CD14-positive monocyte (primary cell): ENCODE measurements around the gene MPRIP. TPM values are rescaled to one million over a fixed set of nuclear protein-coding genes. Genes with fewer than 3 reads are reported as not detected.

Experiments used
- DNase-seq, 3 donors: peaks; one replicate each; pipeline ENCODE4 v3.0.0-alpha.2; 2011 to 2022
- H2AFZ ChIP-seq: 2 replicates; pipeline ENCODE4 v1.6.0; 2012; ENCODE audit warnings: mild to moderate bottlenecking, low read depth, low read length, inconsistent platforms; ENCODE audit not compliant: insufficient read depth, poor library complexity, severe bottlenecking
- H3K27ac ChIP-seq, 2 donors: 1 replicate in 1 of 2; 2 replicates in 1 of 2; pipeline ENCODE4 v1.5.1; 2012 to 2013; ENCODE audit warnings: low read length in 2 of 2, control low read depth in 1 of 2, inconsistent platforms in 1 of 2, low read depth in 1 of 2, mild to moderate bottlenecking in 1 of 2
- H3K27me3 ChIP-seq, 2 donors: one replicate each; pipeline versions ENCODE4 v1.6.0 to v1.6.1; 2011 to 2013; ENCODE audit warnings: low read length in 2 of 2; ENCODE audit not compliant: control insufficient read depth in 2 of 2, insufficient read depth in 2 of 2
- H3K36me3 ChIP-seq, 2 donors: replicated peaks in 1 of 2; 1 replicate in 1 of 2; 2 replicates in 1 of 2; pipeline versions ENCODE4 v1.5.1 to v1.6.1; 2012 to 2013; ENCODE audit warnings: low read length in 2 of 2, control low read depth in 1 of 2, inconsistent platforms in 1 of 2, mild to moderate bottlenecking in 1 of 2; ENCODE audit not compliant: insufficient read depth in 2 of 2, control insufficient read depth in 1 of 2
- H3K4me1 ChIP-seq, 2 donors: 1 replicate in 1 of 2; 2 replicates in 1 of 2; pipeline versions ENCODE4 v1.5.1 to v1.6.1; 2012 to 2013; ENCODE audit warnings: low read length in 2 of 2, control low read depth in 1 of 2, inconsistent platforms in 1 of 2, mild to moderate bottlenecking in 1 of 2, moderate library complexity in 1 of 2; ENCODE audit not compliant: insufficient read depth in 2 of 2, control insufficient read depth in 1 of 2
- H3K4me2 ChIP-seq: replicated peaks from 2 replicates; pipeline ENCODE3; 2012; ENCODE audit warnings: low read length, moderate library complexity, mild to moderate bottlenecking; ENCODE audit not compliant: poor library complexity, severe bottlenecking; ENCODE audit errors: extremely low read depth
- H3K4me3 ChIP-seq, 3 experiments: fragments of 200-600 bp in 1 of 3; sonication (generic) in 1 of 3; replicated peaks in 1 of 3; 1 replicate in 2 of 3; 2 replicates in 1 of 3; pipeline ENCODE4 v1.5.1; 2011 to 2013; ENCODE audit warnings: low read length in 3 of 3, mild to moderate bottlenecking in 3 of 3, control low read depth in 2 of 3, low read depth in 2 of 3, inconsistent platforms in 1 of 3, moderate library complexity in 1 of 3
- H3K79me2 ChIP-seq: 2 replicates; pipeline ENCODE4 v1.6.0; 2012; ENCODE audit warnings: mild to moderate bottlenecking, control low read depth, inconsistent platforms, low read length, moderate library complexity; ENCODE audit not compliant: insufficient read depth
- H3K9ac ChIP-seq: 2 replicates; pipeline ENCODE4 v1.6.0; 2017; ENCODE audit warnings: low read length, mild to moderate bottlenecking; ENCODE audit not compliant: insufficient read depth, poor library complexity, severe bottlenecking
- H3K9me3 ChIP-seq, 2 donors: replicated peaks in 1 of 2; 1 replicate in 1 of 2; 2 replicates in 1 of 2; pipeline versions ENCODE4 v1.5.1 to v1.6.1; 2012 to 2013; ENCODE audit warnings: low read length in 2 of 2, control low read depth in 1 of 2; ENCODE audit not compliant: control insufficient read depth in 1 of 2, insufficient read depth in 1 of 2
- H4K20me1 ChIP-seq: 2 replicates; pipeline ENCODE4 v1.6.0; 2012; ENCODE audit warnings: mild to moderate bottlenecking, low read length, control low read depth, moderate library complexity; ENCODE audit not compliant: insufficient read depth
- H3K27ac Mint-ChIP-seq, 7 donors: one replicate each; pipeline ENCODE4 v1.8.0; 2020; ENCODE audit warnings: mild to moderate bottlenecking in 7 of 7, mixed read lengths in 7 of 7, moderate library complexity in 6 of 7, inconsistent platforms in 2 of 7
- H3K27me3 Mint-ChIP-seq, 3 donors: one replicate each; pipeline ENCODE4 v1.8.0; 2021 to 2022; ENCODE audit warnings: low read depth in 3 of 3, mild to moderate bottlenecking in 3 of 3, mixed read lengths in 3 of 3, moderate library complexity in 3 of 3, inconsistent platforms in 1 of 3
- H3K36me3 Mint-ChIP-seq, 2 donors: one replicate each; pipeline ENCODE4 v1.8.0; 2020; ENCODE audit warnings: mixed read lengths in 2 of 2, inconsistent platforms in 1 of 2, mild to moderate bottlenecking in 1 of 2
- H3K4me1 Mint-ChIP-seq: one replicate; pipeline ENCODE4 v1.8.0; 2020; ENCODE audit warnings: mild to moderate bottlenecking, mixed read lengths
- H3K4me3 Mint-ChIP-seq, 2 donors: one replicate each; pipeline ENCODE4 v1.8.0; 2020; ENCODE audit warnings: mild to moderate bottlenecking in 2 of 2, mixed read lengths in 2 of 2, moderate library complexity in 1 of 2
- H3K9me3 Mint-ChIP-seq, 7 donors: one replicate each; pipeline ENCODE4 v1.8.0; 2020 to 2022; ENCODE audit warnings: mixed read lengths in 7 of 7, mild to moderate bottlenecking in 6 of 7, moderate library complexity in 6 of 7, inconsistent platforms in 2 of 7
- CTCF ChIP-seq: fragments of 200-600 bp; IDR thresholded peaks from one replicate; pipeline ENCODE4 v1.8.0; 2022; ENCODE audit warnings: antibody characterized with exemption, mild to moderate bottlenecking
- WGBS: methylation state at CpG from one replicate; pipeline ENCODE4 v1.1.5; 2013; ENCODE audit warnings: missing lambda C conversion rate; ENCODE audit not compliant: insufficient coverage; 5-methylcytosine and 5-hydroxymethylcytosine counted together
- intact Hi-C, 2 donors: fragments of 100-400 bp; cut with micrococcal nuclease; formaldehyde crosslinking; loops; one replicate each; pipeline versions ENCODE4 v1.15.0 to v1.15.1; 2023
- polyA plus RNA-seq, 3 donors: library from polyadenylated mRNA; depleted of rRNA in 1 of 3; unstranded in 2 of 3; stranded (reverse) in 1 of 3; fragments of 300-500 nt in 2 of 3; fragments of >200 nt in 1 of 3; fragmentation: Illumina TruSeq in 2 of 3; gene quantifications; 1 replicate in 2 of 3; 2 replicates in 1 of 3; pipeline ENCODE4 v1.2.3, GENCODE V29; 2012 to 2021

MPRIP gene
- polyA plus RNA-seq, 3 donors, result 2.0 to 48.7 (median 2.5) TPM

- no peak for TF ChIP-seq CTCF
- H3K27ac Mint-ChIP-seq, result peak overlapping the region; percentile 91 to 98 (median 96)
- no CpG with 5 or more reads among the region's 1 CpG for WGBS
- H3K4me2 ChIP-seq, result peak overlapping the region; percentile 59
- H3K4me3 Mint-ChIP-seq, result peak overlapping the region; percentile 49 to 80
- H3K36me3 Mint-ChIP-seq, result peaks cover 51 to 54% of the 10 kb centered on the region in 2 donors
- peak overlapping the region; percentile 95 to 96 for H3K27ac ChIP-seq
- peaks cover 9% of the 10 kb centered on the region for H4K20me1 ChIP-seq
- H3K4me3 ChIP-seq, result peak overlapping the region in 2 of 3 experiments; percentile 6 to 53
- intact Hi-C loops, result no loop called here
- peaks cover 45 to 47% of the 10 kb centered on the region in 2 donors for H3K4me1 ChIP-seq
- H3K36me3 ChIP-seq, result peaks cover 27 to 52% of the 10 kb centered on the region in 2 donors
- H3K27me3 Mint-ChIP-seq, result peaks cover 0 to 2% (median 0%) of the 10 kb centered on the region in 3 donors
- H3K4me1 Mint-ChIP-seq, result peaks cover 56% of the 10 kb centered on the region
- H3K9me3 Mint-ChIP-seq, result peaks cover 0 to 3% (median 0%) of the 10 kb centered on the region in 7 donors
- peak; percentile 57 to 79 (median 71) for DNase-seq
- no peaks in the 10 kb centered on the region for H3K79me2 ChIP-seq
- no peaks in the 10 kb centered on the region for H3K27me3 ChIP-seq
- H3K9ac ChIP-seq, result peak overlapping the region; percentile 60
- no peaks in the 10 kb centered on the region for H3K9me3 ChIP-seq
- H2AFZ ChIP-seq, result no peak overlapping the region
Measured at GRCh38 chr17:17150448-17150800, 108.2 kb downstream of the MPRIP start.

- H3K4me3 ChIP-seq, result no peak overlapping the region
- peaks cover 9% of the 10 kb centered on the region for H4K20me1 ChIP-seq
- no peaks in the 10 kb centered on the region for H3K27me3 ChIP-seq
- H3K36me3 ChIP-seq, result peaks cover 33 to 52% of the 10 kb centered on the region in 2 donors
- H3K9ac ChIP-seq, result peak overlapping the region; percentile 33
- Mint-ChIP-seq H3K9me3 (peaks cover 0 to 3% (median 0%) of the 10 kb centered on the region in 7 donors), H3K4me3 (no peak overlapping the region), H3K36me3 (peaks cover 52 to 54% of the 10 kb centered on the region in 2 donors), H3K4me1 (peaks cover 54% of the 10 kb centered on the region), H3K27ac (peak overlapping the region; percentile 25 to 97 (median 81)), H3K27me3 (peaks cover 0 to 3% (median 0%) of the 10 kb centered on the region in 3 donors)
- H3K4me2 ChIP-seq, result no peak overlapping the region
- H3K4me1 ChIP-seq, result peaks cover 45 to 47% of the 10 kb centered on the region in 2 donors
- no peaks in the 10 kb centered on the region for H3K9me3 ChIP-seq
- TF ChIP-seq CTCF, result no peak
- no peaks in the 10 kb centered on the region for H3K79me2 ChIP-seq
- peak overlapping the region; percentile 95 to 96 for H3K27ac ChIP-seq
- peak; percentile 39 to 86 (median 55) for DNase-seq
- no peak overlapping the region for H2AFZ ChIP-seq
- 83% methylated on average over 1 of the region's 5 CpGs for WGBS
- intact Hi-C loops, result no loop called here
Measured at GRCh38 chr17:17151055-17151454, 108.8 kb downstream of the MPRIP start.
